ENCODE measurements around the gene DOCK4.

The DOCK4 gene

GRCh38 chr7:111821046-111821445 lies 385.2 kb downstream of the DOCK4 start:
- no peak for DNase-seq (ENCODE audit: low read depth)

GRCh38 chr7:111820621-111821020 lies 385.6 kb downstream of the DOCK4 start:
- no peak for DNase-seq (ENCODE audit: low read depth)

GRCh38 chr7:111820121-111820520 lies 386.1 kb downstream of the DOCK4 start:
- no peak for DNase-seq (ENCODE audit: low read depth)

DNA sequence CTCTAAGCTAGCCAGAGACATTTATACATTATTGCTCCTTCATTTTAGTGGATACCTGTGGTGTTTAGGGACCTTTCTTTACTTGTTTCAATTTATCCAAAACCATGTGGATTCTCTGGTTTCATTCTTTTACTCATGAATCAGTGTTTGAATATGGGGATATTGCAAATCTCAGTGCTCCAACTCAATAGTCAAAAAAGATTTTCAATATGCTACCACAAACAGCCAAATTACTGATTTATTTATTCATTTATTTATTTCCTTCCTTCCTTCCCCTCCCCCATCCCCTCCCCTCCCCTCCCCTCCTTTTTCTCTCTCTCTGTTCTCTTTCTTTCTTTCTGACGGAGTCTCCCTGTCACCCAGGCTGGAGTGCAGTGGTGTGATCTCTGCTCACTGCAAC lies 390.8 kb downstream of the DOCK4 start:
- no peak for DNase-seq (ENCODE audit: low read depth)

DNA sequence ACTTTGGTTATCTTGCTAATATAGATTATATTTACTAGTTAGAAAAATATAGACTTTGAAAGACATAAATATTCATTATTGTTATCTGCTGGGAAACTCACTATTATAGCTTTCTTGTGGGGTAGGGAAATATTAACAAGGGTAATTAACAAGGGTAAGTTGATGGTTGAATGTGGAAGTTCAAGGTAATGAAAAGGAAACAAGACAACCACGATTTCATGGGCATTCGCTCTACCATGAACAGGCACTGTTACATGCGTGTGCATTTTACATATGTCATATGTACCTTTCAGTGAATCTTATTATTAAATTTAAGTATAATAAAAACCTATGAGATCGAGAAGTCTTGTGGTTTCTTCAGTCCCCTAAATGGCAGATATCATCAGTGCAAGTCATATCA lies 392.9 kb downstream of the DOCK4 start:
- no peak for DNase-seq (ENCODE audit: low read depth)

- DNase-seq (ENCODE audit: low read depth): no peak
These were observed 400.0 kb downstream of the DOCK4 start for GRCh38 chr7:111806232-111806631.

- no peak for DNase-seq (ENCODE audit: low read depth)
These were observed 403.0 kb downstream of the DOCK4 start for GRCh38 chr7:111803015-111803758.

DNA sequence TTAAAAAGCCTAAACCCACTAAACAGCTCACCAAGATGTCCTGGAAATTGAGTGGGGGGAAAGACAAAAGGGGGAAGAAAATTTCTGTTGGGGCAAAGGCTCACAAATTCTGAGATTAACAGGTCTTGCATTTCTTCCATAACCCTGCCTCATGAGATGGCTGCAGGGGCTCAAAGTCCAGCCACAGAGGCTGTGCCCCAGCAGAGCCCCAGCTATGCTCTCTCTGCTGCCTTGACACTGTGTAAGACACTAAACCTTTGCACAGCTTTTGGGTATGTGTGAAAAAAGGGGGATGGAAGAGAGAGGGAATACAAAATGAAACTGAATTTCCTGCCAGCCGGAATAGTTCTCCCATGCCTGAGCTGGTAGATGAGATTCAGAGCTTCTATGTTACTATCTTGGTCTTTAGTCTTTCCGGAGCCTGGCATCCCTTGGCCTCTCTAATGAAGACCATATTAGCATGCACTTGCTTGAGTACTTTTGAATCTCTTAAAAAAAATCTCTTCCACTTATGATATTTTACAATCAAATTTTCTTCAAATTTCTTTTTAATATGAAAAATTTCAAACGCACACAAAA lies 403.9 kb downstream of the DOCK4 start:
- DNase-seq (ENCODE audit: low read depth): no peak

GRCh38 chr7:111801277-111801676 lies 404.9 kb downstream of the DOCK4 start:
- no peak for DNase-seq (ENCODE audit: low read depth)

GRCh38 chr7:111796671-111797070 lies 409.5 kb downstream of the DOCK4 start:
- DNase-seq (ENCODE audit: low read depth): no peak

DNA sequence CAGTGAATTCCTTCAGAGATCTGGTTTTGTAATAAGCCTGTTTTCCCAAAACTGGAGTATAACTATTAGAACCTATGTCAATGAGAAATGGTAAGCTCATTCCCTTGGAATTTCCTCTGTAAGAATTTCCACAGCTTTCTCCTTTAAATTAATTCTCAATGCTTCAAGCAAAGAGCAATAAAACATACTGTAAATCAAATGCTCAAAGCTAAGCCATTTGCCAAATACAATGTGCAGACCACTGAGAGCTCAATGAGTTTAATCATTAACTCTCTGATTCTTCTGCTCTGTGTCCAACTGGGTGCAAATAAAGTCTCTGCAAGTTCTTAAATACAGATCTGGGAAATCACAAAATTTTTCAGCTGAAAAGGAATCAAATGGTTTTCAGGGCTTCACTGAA lies 416.3 kb downstream of the DOCK4 start:
- no peak for DNase-seq (ENCODE audit: low read depth)

- DNase-seq (ENCODE audit: low read depth): no peak
These were observed 417.2 kb downstream of the DOCK4 start for GRCh38 chr7:111789048-111789320.

DNA sequence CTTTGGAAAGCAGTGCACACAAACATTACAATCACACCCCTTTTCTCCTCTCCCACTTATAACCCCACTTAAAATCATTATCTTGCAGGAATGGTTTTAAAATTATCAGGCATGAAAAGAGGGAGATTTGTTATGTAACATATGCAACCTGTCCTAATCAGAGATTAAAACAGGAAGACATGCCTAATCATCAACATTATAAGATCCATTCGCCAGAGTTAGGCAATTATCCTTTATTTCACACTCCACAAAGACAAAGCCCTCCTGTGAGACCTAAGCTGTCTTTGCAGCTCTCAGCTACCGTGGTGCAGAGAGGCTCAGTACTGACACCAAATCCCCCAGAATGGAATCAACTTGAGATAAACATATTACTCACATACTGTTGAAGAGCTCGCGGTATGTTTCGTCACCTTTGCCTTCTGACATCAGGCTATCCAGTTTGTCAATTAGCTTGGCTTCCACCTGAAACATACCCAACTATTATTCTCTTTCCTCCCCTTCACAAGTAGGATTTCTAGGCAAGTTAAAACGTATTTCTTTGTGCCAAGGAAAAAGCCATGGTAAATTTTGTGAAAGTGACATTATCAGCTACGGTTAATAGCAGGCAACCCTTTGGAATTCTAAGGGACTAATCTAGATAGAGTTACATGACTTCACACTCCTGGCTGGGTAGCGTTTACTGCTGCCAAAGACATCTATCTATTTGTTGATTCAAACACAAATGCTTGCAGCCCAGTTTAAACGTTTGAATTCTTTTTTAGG lies 417.7 kb downstream of the DOCK4 start:
- no peak for DNase-seq (ENCODE audit: low read depth)

DNA sequence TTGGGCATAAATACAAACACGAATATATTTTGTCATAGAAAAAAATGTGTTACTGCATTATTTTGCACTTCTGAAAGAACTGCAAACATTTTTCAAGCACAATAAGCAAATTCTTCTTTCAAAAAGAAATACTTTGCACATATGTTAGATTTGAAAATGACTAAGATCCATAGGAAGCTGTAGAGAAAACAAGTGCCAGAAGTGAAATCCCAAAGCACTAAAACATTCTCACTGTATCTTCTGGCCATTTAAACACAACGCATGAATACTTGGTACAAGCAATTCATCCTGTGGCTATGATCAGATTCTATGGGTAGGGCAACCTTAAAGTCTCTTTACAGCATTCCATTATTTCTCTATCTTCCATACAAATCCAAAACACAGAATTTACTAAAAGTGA lies 418.5 kb downstream of the DOCK4 start:
- DNase-seq (ENCODE audit: low read depth): no peak

DNA sequence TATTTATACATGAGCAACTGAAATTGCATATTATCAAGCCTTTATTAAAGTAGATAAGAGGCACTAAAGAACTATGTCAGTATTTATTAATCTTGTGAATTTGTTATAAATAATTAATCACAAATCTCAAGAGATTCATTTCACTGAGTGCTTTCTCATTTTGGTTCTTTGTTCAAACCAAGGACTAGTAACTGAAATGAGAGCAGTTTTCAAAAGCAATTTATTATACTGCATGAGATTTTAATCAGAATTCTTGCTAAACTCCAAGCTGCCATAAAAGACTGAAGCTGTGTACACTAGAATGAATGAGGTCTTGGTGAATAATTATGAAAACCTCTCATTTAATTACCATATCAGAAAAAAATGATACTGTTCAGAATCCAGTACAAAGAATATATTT lies 419.1 kb downstream of the DOCK4 start:
- DNase-seq (ENCODE audit: low read depth): no peak

GRCh38 chr7:111785076-111785475 lies 421.1 kb downstream of the DOCK4 start:
- no peak for DNase-seq (ENCODE audit: low read depth)

- DNase-seq (ENCODE audit: low read depth): no peak
These were observed 421.9 kb downstream of the DOCK4 start for GRCh38 chr7:111784296-111784695.

- no peak for DNase-seq (ENCODE audit: low read depth)
These were observed 422.3 kb downstream of the DOCK4 start for GRCh38 chr7:111783854-111784253.

DNA sequence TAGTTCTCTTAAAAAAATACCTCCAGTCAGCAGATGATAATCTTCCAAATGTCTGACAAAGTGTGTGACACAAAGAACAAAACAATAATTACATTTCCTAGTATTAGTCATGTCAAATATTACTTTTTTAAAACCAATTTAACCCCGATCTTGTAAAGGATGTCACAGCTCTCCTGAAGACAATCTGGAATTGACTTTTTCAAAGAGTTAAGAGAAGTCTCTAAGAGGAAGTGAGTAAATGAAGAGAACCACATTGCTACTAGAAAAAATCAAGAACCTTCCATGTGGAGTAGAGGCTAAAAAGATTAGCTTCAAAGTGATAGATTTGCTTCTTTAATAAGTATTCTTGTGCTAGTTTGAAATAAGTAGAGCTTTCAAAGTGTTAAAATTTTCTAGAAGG lies 425.7 kb downstream of the DOCK4 start:
- no peak for DNase-seq (ENCODE audit: low read depth)

- no peak for DNase-seq (ENCODE audit: low read depth)
These were observed 431.0 kb downstream of the DOCK4 start for GRCh38 chr7:111775206-111775605.

DNA sequence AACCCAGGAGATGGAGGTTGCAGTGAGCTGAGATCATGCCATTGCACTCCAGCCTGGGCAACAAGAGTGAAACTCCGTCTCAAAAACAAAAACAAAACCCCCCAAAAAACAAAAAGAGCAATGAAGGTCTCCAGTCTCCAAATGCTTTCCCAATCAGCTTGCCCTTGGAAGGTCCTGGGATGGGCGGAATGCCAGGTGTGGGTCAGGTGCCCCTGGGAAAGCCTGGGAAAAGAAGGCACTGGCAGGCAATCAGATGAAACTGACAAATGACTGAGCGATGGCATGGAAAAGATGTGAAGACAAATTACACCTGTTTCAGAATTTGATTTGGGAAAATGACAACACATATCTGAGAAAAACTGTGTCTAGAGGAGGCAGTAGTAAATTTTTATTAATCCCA lies 433.5 kb downstream of the DOCK4 start:
- no peak for DNase-seq (ENCODE audit: low read depth)

GRCh38 chr7:111771638-111772037 lies 434.6 kb downstream of the DOCK4 start:
- DNase-seq (ENCODE audit: low read depth): no peak

DNA sequence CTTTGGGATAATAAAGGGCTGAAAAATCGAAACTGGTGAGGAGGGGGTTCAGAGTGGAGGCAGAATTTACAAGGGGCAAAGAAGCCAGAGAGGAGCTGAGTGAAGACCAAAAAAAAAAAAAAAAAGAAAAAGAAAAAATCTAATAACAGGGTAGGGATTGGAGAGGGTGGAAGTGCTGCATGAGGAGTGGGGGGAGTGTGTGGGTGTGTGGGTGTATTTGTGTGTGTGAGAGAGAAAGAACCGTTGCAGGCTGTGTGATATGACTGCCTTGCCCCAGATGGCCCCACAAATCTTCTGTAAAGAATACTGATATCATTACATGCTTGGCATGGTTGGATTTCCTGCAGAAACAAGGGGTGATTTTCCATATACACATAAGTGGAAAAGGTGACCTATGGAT lies 436.1 kb downstream of the DOCK4 start:
- DNase-seq (ENCODE audit: low read depth): no peak
